Loucy (cell line): ENCODE results near the gene JDP2.

Experiments used
- H2AFZ ChIP-seq: fragments of 200-600 bp; sonication (generic); 2 replicates; pipeline ENCODE4 v1.6.0; 2016; ENCODE audit warnings: antibody characterized with exemption, mild to moderate bottlenecking, low read length, moderate library complexity
- H3F3A ChIP-seq: fragments of 200-600 bp; 2 replicates; pipeline ENCODE4 v1.6.0; 2016; ENCODE audit warnings: antibody characterized with exemption, low read depth, mild to moderate bottlenecking
- H3K27me3 ChIP-seq: fragments of 200-600 bp; sonication (generic); 2 replicates; pipeline ENCODE4 v1.6.1; 2014; ENCODE audit warnings: low read length, mild to moderate bottlenecking; ENCODE audit not compliant: insufficient read depth, poor library complexity, severe bottlenecking
- H3K36me3 ChIP-seq: fragments of 200-600 bp; sonication (generic); 2 replicates; pipeline ENCODE4 v1.6.1; 2016; ENCODE audit warnings: low read length; ENCODE audit not compliant: insufficient read depth
- H3K4me1 ChIP-seq: fragments of 200-600 bp; sonication (generic); 2 replicates; pipeline ENCODE4 v1.5.1; 2014; ENCODE audit warnings: low read length, mild to moderate bottlenecking; ENCODE audit not compliant: insufficient read depth, poor library complexity, severe bottlenecking
- H3K4me2 ChIP-seq: fragments of 200-600 bp; sonication (generic); 2 replicates; pipeline ENCODE4 v1.6.0; 2014; ENCODE audit warnings: antibody characterized with exemption, low read length, low read depth, mild to moderate bottlenecking; ENCODE audit not compliant: poor library complexity, severe bottlenecking
- H3K4me3 ChIP-seq: fragments of 200-600 bp; sonication (generic); 2 replicates; pipeline ENCODE4 v1.5.1; 2014; ENCODE audit warnings: low read length, mild to moderate bottlenecking, mixed read lengths; ENCODE audit not compliant: poor library complexity, severe bottlenecking
- H3K79me2 ChIP-seq: fragments of 200-600 bp; sonication (generic); 2 replicates; pipeline ENCODE4 v1.6.1; 2014; ENCODE audit warnings: low read length; ENCODE audit not compliant: insufficient read depth
- H3K9ac ChIP-seq: fragments of 200-600 bp; sonication (generic); 2 replicates; pipeline ENCODE4 v1.6.0; 2014; ENCODE audit warnings: mild to moderate bottlenecking, low read depth, low read length, moderate library complexity; ENCODE audit not compliant: poor library complexity, severe bottlenecking
- H3K9me2 ChIP-seq: fragments of 200-600 bp; sonication (generic); replicated peaks from 2 replicates; pipeline ENCODE4 v1.6.1; 2016; ENCODE audit warnings: low read depth, low read length, mixed read lengths
- H3K9me3 ChIP-seq: fragments of 200-600 bp; sonication (generic); 2 replicates; pipeline ENCODE4 v1.6.1; 2014; ENCODE audit warnings: mild to moderate bottlenecking, antibody characterized with exemption, low read length, low read depth; ENCODE audit not compliant: insufficient read depth
- H4K20me1 ChIP-seq: fragments of 200-600 bp; sonication (generic); 2 replicates; pipeline ENCODE4 v1.6.0; 2014; ENCODE audit warnings: antibody characterized with exemption, low read length, mild to moderate bottlenecking; ENCODE audit not compliant: insufficient read depth, poor library complexity, severe bottlenecking
- EZH2phosphoT487 ChIP-seq: fragments of 200-600 bp; IDR thresholded peaks from 2 replicates; pipeline ENCODE4 v1.6.1; 2018; ENCODE audit warnings: antibody characterized with exemption, mild to moderate bottlenecking, moderate library complexity, borderline replicate concordance
- TF ChIP-seq, protein P1 (sequence below): fragments of 200-600 bp; sonication (generic); conservative IDR thresholded peaks from 2 replicates; pipeline ENCODE4 v1.5.1; 2014; ENCODE audit warnings: mild to moderate bottlenecking, antibody characterized with exemption, low read length

Gene JDP2

DNA sequence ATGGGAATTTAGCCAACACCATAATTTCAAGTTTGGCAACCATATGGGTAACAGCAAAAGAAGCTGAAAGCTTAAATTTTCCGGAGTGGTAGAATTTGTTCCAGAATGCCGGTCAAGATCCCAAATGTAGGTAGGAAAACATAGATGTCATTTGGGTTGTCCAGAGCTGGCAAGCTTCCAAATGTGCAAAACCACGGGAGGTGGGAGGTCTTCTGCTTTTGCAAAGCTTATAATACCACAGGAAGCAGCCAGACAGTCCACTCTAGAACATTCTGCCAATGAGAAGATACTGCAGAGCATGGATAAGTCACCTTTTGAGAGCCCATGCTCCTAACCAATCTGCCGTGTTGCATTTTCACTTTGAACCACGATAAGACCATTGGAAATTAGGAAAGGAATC is 68.1 kb downstream of the JDP2 start:
- H3K9me2 ChIP-seq = no peaks in the 10 kb centered on the region
- H3K36me3 ChIP-seq = no peaks in the 10 kb centered on the region
- TF ChIP-seq, protein P1, sequence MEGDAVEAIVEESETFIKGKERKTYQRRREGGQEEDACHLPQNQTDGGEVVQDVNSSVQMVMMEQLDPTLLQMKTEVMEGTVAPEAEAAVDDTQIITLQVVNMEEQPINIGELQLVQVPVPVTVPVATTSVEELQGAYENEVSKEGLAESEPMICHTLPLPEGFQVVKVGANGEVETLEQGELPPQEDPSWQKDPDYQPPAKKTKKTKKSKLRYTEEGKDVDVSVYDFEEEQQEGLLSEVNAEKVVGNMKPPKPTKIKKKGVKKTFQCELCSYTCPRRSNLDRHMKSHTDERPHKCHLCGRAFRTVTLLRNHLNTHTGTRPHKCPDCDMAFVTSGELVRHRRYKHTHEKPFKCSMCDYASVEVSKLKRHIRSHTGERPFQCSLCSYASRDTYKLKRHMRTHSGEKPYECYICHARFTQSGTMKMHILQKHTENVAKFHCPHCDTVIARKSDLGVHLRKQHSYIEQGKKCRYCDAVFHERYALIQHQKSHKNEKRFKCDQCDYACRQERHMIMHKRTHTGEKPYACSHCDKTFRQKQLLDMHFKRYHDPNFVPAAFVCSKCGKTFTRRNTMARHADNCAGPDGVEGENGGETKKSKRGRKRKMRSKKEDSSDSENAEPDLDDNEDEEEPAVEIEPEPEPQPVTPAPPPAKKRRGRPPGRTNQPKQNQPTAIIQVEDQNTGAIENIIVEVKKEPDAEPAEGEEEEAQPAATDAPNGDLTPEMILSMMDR = no peak
- no peak for TF ChIP-seq EZH2phosphoT487
- H3K9me3 ChIP-seq = no peaks in the 10 kb centered on the region
- no peaks in the 10 kb centered on the region for H3K79me2 ChIP-seq
- H2AFZ ChIP-seq = no peak overlapping the region
- H3K4me3 ChIP-seq = no peak overlapping the region
- no peak overlapping the region for H3K9ac ChIP-seq
- no peaks in the 10 kb centered on the region for H4K20me1 ChIP-seq
- no peak overlapping the region for H3K4me2 ChIP-seq
- peaks cover 13% of the 10 kb centered on the region for H3K4me1 ChIP-seq
- no peaks in the 10 kb centered on the region for H3F3A ChIP-seq
- H3K27me3 ChIP-seq = no peaks in the 10 kb centered on the region

DNA sequence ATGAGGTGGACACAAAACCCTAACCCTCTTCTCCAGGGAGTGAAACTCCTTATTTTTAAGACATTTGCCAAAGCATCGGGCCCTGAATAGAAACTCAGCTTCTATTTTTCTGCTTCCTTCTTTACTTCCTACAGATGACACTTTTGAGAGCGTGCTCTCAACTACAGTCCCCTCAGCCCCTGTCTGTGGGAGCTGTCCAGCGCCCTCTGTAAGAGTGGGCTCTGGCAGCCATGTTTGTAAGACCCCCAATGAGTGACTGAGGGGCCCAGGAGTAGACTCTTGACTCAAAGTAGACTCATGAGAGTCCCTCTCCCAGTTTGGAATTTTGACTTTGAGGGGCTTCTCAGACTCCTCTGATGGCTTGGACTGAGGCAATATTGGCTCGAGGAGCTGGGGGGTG is 68.9 kb downstream of the JDP2 start:
- no peaks in the 10 kb centered on the region for H3K79me2 ChIP-seq
- H3K4me1 ChIP-seq = peaks cover 13% of the 10 kb centered on the region
- no peak overlapping the region for H2AFZ ChIP-seq
- no peaks in the 10 kb centered on the region for H3K36me3 ChIP-seq
- TF ChIP-seq, protein P1 = no peak
- no peak for TF ChIP-seq EZH2phosphoT487
- no peaks in the 10 kb centered on the region for H3F3A ChIP-seq
- H4K20me1 ChIP-seq = no peaks in the 10 kb centered on the region
- H3K9ac ChIP-seq = no peak overlapping the region
- no peak overlapping the region for H3K4me3 ChIP-seq
- no peak overlapping the region for H3K4me2 ChIP-seq
- H3K27me3 ChIP-seq = no peaks in the 10 kb centered on the region
- no peaks in the 10 kb centered on the region for H3K9me3 ChIP-seq
- H3K9me2 ChIP-seq = no peaks in the 10 kb centered on the region

DNA sequence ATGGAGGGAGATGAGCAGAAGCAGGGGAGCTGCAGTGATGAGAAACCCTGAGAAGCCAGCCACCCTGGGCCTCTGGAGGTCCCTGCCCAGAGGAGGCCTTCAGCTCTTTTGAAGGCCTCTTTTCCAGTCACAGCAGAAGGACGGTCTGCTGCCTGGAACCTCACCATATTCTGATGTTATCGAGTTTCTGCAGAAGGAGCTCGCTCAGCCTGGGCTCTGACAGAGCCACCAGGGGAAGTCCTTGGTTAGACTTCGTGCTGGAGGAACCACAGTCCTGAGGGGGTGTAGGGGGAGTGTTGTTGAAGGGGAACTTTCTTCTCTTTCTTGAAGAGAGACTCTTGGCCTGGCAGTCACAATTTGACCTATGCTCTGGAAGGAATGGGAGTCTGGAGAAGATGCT is 69.4 kb downstream of the JDP2 start:
- Histone ChIP-seq H3K36me3 (no peaks in the 10 kb centered on the region), H3K4me3 (no peak overlapping the region), H3K9me2 (no peaks in the 10 kb centered on the region), H2AFZ (no peak overlapping the region), H3K4me2 (no peak overlapping the region), H3K79me2 (no peaks in the 10 kb centered on the region), H3K27me3 (no peaks in the 10 kb centered on the region), H3F3A (no peaks in the 10 kb centered on the region), H3K9me3 (no peaks in the 10 kb centered on the region), H4K20me1 (no peaks in the 10 kb centered on the region), H3K4me1 (peaks cover 13% of the 10 kb centered on the region), H3K9ac (no peak overlapping the region)
- TF ChIP-seq EZH2phosphoT487 = no peak
- TF ChIP-seq, protein P1 = no peak
